Tibial nerve (tissue), 4 donors: ENCODE measurements around the gene ESYT2. TPM values are rescaled to one million over a fixed set of nuclear protein-coding genes. Genes with fewer than 3 reads are reported as not detected.

Experiments
- DNase-seq, 2 donors: peaks; one replicate each; pipeline ENCODE4 v3.0.0-alpha.2; 2019; ENCODE audit warnings: low spot score in 2 of 2
- H3K27ac ChIP-seq, 4 donors: fragments of 200-600 bp; sonication (generic) in 3 of 4; one replicate each; pipeline ENCODE4 v1.5.1; 2017 to 2019; ENCODE audit warnings: mild to moderate bottlenecking in 1 of 4
- H3K27me3 ChIP-seq, 2 donors: fragments of 200-600 bp; sonication (generic) in 1 of 2; one replicate each; pipeline versions ENCODE4 v1.5.1 to v1.6.0; 2017 to 2019
- H3K36me3 ChIP-seq, 3 donors: fragments of 200-600 bp; sonication (generic); one replicate each; pipeline ENCODE4 v1.5.1; 2018 to 2019
- H3K4me1 ChIP-seq, 4 donors: fragments of 200-600 bp; sonication (generic) in 3 of 4; one replicate each; pipeline ENCODE4 v1.5.1; 2017 to 2019
- H3K4me3 ChIP-seq, 4 donors: fragments of 200-600 bp; sonication (generic) in 3 of 4; one replicate each; pipeline ENCODE4 v1.5.1; 2017 to 2019; ENCODE audit warnings: mild to moderate bottlenecking in 1 of 4, moderate library complexity in 1 of 4
- H3K9me3 ChIP-seq, 4 donors: fragments of 200-600 bp; sonication (generic) in 3 of 4; one replicate each; pipeline ENCODE4 v1.5.1; 2017 to 2019
- EP300 ChIP-seq, 2 donors: sonication (generic); formaldehyde crosslinking; IDR thresholded peaks; one replicate each; pipeline ENCODE4 v1.6.1; 2017; ENCODE audit warnings: antibody characterized with exemption in 2 of 2, mild to moderate bottlenecking in 1 of 2
- POLR2A ChIP-seq, 2 donors: fragments of 450-650 bp; IDR thresholded peaks; one replicate each; pipeline ENCODE4 v1.6.1; 2017; ENCODE audit warnings: antibody characterized with exemption in 2 of 2, mild to moderate bottlenecking in 2 of 2, moderate library complexity in 2 of 2
- WGBS, 2 donors: methylation state at CpG; one replicate each; pipeline ENCODE4 v1.1.5; 2018; 5-methylcytosine and 5-hydroxymethylcytosine counted together
- total RNA-seq, 4 donors: library from RNA; depleted of rRNA; stranded (reverse); fragments of >200 nt; gene quantifications; one replicate each; pipeline ENCODE4 v1.1.0, GENCODE V29; 2016
- TF ChIP-seq, protein P1 (sequence below), 5 experiments: fragments of 200-600 bp in 3 of 5; fragments of 450-650 bp in 2 of 5; sonication (generic) in 3 of 5; IDR thresholded peaks; one replicate each; pipeline ENCODE4 v1.5.1; 2016 to 2019; ENCODE audit warnings: antibody characterized with exemption in 5 of 5, mild to moderate bottlenecking in 3 of 5, moderate library complexity in 2 of 5

ESYT2 gene
- total RNA-seq, 4 donors from 2014 or later: 91.0 to 124 (median 114) TPM

DNA sequence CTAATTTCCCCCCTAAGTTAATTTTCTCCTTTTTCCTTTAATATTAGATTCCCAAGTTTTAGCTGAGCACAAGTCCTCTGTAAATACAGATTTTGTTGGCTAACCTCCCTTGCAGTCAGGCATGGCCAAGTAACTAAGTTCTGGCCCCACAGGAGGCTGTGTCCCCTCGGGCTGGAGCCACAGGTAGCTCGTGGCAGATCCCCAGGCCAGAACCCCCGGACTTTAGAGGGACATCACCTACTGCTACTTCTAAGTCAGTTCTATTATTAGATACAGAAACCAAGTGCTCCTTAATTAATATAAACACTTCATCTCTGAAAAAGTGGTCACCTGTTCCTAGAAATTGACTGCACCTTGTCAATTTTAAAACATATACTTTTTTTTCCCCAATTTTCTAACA, 78.6 kb downstream of the ESYT2 start:
- TF ChIP-seq, protein P1, sequence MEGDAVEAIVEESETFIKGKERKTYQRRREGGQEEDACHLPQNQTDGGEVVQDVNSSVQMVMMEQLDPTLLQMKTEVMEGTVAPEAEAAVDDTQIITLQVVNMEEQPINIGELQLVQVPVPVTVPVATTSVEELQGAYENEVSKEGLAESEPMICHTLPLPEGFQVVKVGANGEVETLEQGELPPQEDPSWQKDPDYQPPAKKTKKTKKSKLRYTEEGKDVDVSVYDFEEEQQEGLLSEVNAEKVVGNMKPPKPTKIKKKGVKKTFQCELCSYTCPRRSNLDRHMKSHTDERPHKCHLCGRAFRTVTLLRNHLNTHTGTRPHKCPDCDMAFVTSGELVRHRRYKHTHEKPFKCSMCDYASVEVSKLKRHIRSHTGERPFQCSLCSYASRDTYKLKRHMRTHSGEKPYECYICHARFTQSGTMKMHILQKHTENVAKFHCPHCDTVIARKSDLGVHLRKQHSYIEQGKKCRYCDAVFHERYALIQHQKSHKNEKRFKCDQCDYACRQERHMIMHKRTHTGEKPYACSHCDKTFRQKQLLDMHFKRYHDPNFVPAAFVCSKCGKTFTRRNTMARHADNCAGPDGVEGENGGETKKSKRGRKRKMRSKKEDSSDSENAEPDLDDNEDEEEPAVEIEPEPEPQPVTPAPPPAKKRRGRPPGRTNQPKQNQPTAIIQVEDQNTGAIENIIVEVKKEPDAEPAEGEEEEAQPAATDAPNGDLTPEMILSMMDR (IDR thresholded peaks at IDR 0.05): no peak
- TF ChIP-seq POLR2A (IDR thresholded peaks at IDR 0.05) (no peak), EP300 (IDR thresholded peaks at IDR 0.05) (no peak)
- 92 to 99% methylated on average over 3 of the region's 3 CpGs for WGBS, 2 donors
- Histone ChIP-seq H3K9me3 (no peaks in the 10 kb centered on the region), H3K36me3 (peaks cover 0 to 67% (median 0%) of the 10 kb centered on the region in 3 donors), H3K4me1 (peaks cover 0 to 3% (median 0%) of the 10 kb centered on the region in 4 donors), H3K4me3 (no peak overlapping the region), H3K27me3 (no peaks in the 10 kb centered on the region), H3K27ac (no peak overlapping the region)
- no peak for DNase-seq

DNA sequence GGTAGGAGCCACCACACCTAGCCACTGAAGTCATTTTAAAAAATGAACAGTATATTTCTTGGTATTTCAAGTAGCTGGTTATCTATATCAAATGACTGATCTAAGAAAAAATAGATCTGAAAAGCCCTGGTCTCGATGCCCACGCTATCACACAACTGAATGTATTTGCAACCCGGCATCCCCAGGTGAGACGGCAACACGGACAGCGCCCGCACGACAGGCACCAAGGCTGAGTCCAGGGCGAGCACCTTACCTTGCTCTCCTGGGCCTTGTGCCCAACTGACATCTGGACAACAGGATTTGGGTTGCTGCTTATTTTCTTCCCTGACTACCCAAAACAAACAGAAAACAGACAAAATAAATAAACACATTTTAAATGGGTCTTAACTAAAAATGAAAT, 79.9 kb downstream of the ESYT2 start:
- no peak for DNase-seq
- Histone ChIP-seq H3K27me3 (no peaks in the 10 kb centered on the region), H3K27ac (no peak overlapping the region), H3K9me3 (no peaks in the 10 kb centered on the region), H3K4me3 (no peak overlapping the region), H3K36me3 (peaks cover 0 to 67% (median 0%) of the 10 kb centered on the region in 3 donors), H3K4me1 (no peaks in the 10 kb centered on the region)
- no peak for TF ChIP-seq POLR2A (IDR thresholded peaks at IDR 0.05)
- TF ChIP-seq, protein P1 (IDR thresholded peaks at IDR 0.05): no peak
- no peak for TF ChIP-seq EP300 (IDR thresholded peaks at IDR 0.05)
- WGBS, 2 donors: 89 to 94% methylated on average over 9 of the region's 9 CpGs

DNA sequence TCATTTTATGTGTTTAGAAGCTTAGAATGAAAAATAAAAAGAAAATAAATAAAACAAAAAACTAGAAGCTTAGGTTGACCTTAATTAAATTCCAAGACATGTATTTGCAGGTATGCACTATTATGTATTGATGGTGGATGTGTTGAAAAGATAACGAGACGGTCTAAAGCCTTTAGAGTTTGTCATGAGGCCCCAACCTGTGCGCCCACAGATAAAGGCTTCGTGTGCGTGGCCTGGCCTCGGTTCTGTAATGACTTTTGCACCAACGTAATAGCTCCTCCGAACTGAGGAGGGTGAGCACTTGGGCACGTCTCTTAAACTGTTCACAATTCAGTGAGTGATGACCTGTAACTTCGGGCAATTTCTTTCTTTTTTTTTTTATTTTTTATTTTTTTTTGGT, 81.0 kb downstream of the ESYT2 start:
- peaks cover 0 to 71% (median 0%) of the 10 kb centered on the region in 3 donors for H3K36me3 ChIP-seq
- no peaks in the 10 kb centered on the region for H3K27me3 ChIP-seq
- TF ChIP-seq POLR2A (IDR thresholded peaks at IDR 0.05) (no peak), EP300 (IDR thresholded peaks at IDR 0.05) (no peak)
- TF ChIP-seq, protein P1 (IDR thresholded peaks at IDR 0.05): no peak
- WGBS, 2 donors: 91 to 92% methylated on average over 10 of the region's 10 CpGs
- H3K4me1 ChIP-seq: no peaks in the 10 kb centered on the region
- H3K27ac ChIP-seq: no peak overlapping the region
- no peaks in the 10 kb centered on the region for H3K9me3 ChIP-seq
- no peak for DNase-seq
- H3K4me3 ChIP-seq: no peak overlapping the region

DNA sequence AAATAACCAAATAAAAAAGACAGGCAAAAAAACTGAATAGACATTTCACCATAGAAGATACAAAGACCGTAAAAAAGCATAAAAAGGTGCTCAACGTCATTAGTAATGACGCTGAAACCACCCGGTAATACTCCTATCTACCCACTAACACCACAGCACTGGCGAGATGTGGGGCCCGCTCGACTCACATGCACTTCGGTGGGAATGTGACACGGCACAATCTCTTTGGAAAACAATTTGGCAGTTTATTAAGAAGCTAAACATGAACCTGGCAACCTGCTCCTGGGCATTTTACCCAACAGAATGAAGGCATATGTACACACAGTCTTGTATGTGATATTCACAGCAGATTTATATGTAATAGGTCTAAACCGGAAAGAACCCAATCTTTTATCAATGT, 81.9 kb downstream of the ESYT2 start:
- no peaks in the 10 kb centered on the region for H3K4me1 ChIP-seq
- 93 to 95% methylated on average over 10 of the region's 10 CpGs for WGBS, 2 donors
- no peak overlapping the region for H3K4me3 ChIP-seq
- TF ChIP-seq EP300 (IDR thresholded peaks at IDR 0.05): no peak
- DNase-seq: no peak
- H3K27ac ChIP-seq: no peak overlapping the region
- H3K9me3 ChIP-seq: no peaks in the 10 kb centered on the region
- peaks cover 0 to 81% (median 0%) of the 10 kb centered on the region in 3 donors for H3K36me3 ChIP-seq
- no peaks in the 10 kb centered on the region for H3K27me3 ChIP-seq

DNA sequence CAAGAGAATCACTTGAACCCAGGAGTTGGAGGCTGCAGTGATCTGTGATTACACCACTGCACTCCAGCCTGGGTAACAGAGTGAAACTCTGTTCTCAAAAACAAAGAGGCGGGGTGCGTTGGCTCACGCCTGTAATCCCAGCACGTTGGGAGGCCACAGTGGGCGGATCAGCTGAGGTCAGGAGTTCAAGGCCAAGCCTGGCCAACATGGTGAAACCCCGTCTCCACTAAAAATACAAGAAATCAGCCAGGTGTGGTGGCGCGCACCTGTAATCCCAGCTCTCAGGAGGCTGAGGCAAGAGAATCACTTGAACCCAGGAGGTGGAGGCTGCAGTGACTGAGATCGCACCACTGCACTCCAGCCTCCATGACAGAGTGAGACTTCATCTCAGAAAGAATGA, 82.4 kb downstream of the ESYT2 start:
- DNase-seq: no peak
- Histone ChIP-seq H3K36me3 (peaks cover 0 to 85% (median 0%) of the 10 kb centered on the region in 3 donors), H3K27me3 (no peaks in the 10 kb centered on the region), H3K4me1 (no peaks in the 10 kb centered on the region), H3K4me3 (no peak overlapping the region), H3K9me3 (no peaks in the 10 kb centered on the region), H3K27ac (no peak overlapping the region)
- TF ChIP-seq POLR2A (IDR thresholded peaks at IDR 0.05): no peak
- no peak for TF ChIP-seq EP300 (IDR thresholded peaks at IDR 0.05)
- TF ChIP-seq, protein P1 (IDR thresholded peaks at IDR 0.05): no peak
- 66 to 75% methylated on average over 9 of the region's 9 CpGs for WGBS, 2 donors
